GM20431 (cell line): ENCODE results near the gene DNAJB12.

Experiments
- in situ Hi-C: fragments of 300-500 bp; cut with MseI, MboI; formaldehyde crosslinking; loops from one replicate; pipeline ENCODE4 v1.15.0; 2020; ENCODE audit warnings: low sequenced_read_pairs; ENCODE audit not compliant: unreplicated experiment

The DNAJB12 gene

GRCh38 chr10:72355214-72355555, 466 bp upstream of the DNAJB12 start:
- in situ Hi-C loops, result no loop called here

- in situ Hi-C loops, result no loop called here
These were observed 759 bp downstream of the DNAJB12 start for GRCh38 chr10:72353965-72354355.

GRCh38 chr10:72353028-72353964, 1.4 kb downstream of the DNAJB12 start:
- in situ Hi-C loops, result no loop called here

GRCh38 chr10:72351479-72351878, 3.2 kb downstream of the DNAJB12 start:
- in situ Hi-C loops, result no loop called here

GRCh38 chr10:72349438-72349837, 5.3 kb downstream of the DNAJB12 start:
- in situ Hi-C loops, result loop anchor here (10.0 to 25.0 kb wide), 4 partner anchors 112 to 387 kb away; partner anchors contain the start of gene CHST3

- in situ Hi-C loops, result loop anchor here (10.0 to 25.0 kb wide), 4 partner anchors 111 to 386 kb away; partner anchors contain the start of gene CHST3
These were observed 6.4 kb downstream of the DNAJB12 start for GRCh38 chr10:72348282-72348681.

- in situ Hi-C loops, result loop anchor here (10.0 to 25.0 kb wide), 4 partner anchors 109 to 384 kb away; partner anchors contain the start of gene CHST3
These were observed 8.6 kb downstream of the DNAJB12 start for GRCh38 chr10:72346117-72346516.

- in situ Hi-C loops, result loop anchor here (10.0 to 25.0 kb wide), 4 partner anchors 108 to 383 kb away; partner anchors contain the start of gene CHST3
These were observed 9.8 kb downstream of the DNAJB12 start for GRCh38 chr10:72344932-72345331.

GRCh38 chr10:72342911-72343310, 11.8 kb downstream of the DNAJB12 start:
- in situ Hi-C loops, result loop anchor here (10.0 to 25.0 kb wide), 4 partner anchors 106 to 381 kb away; partner anchors contain the start of gene CHST3

- in situ Hi-C loops, result loop anchor here (10.0 to 25.0 kb wide), 4 partner anchors 103 to 378 kb away; partner anchors contain the start of gene CHST3
These were observed 14.0 kb downstream of the DNAJB12 start for GRCh38 chr10:72340510-72341261.

GRCh38 chr10:72338180-72338579, 16.5 kb downstream of the DNAJB12 start:
- in situ Hi-C loops, result loop anchor here (25.0 kb wide), 3 partner anchors 101 to 376 kb away; partner anchors contain the start of gene CHST3

- in situ Hi-C loops, result loop anchor here (25.0 kb wide), 3 partner anchors 100 to 375 kb away; partner anchors contain the start of gene CHST3
These were observed 17.0 kb downstream of the DNAJB12 start for GRCh38 chr10:72337722-72338121.

- in situ Hi-C loops, result loop anchor here (25.0 kb wide), 3 partner anchors 100 to 375 kb away; partner anchors contain the start of gene CHST3
These were observed 17.6 kb downstream of the DNAJB12 start for GRCh38 chr10:72337039-72337629.

- in situ Hi-C loops, result loop anchor here (25.0 kb wide), 3 partner anchors 99 to 374 kb away; partner anchors contain the start of gene CHST3
These were observed 18.3 kb downstream of the DNAJB12 start for GRCh38 chr10:72336259-72337038.

GRCh38 chr10:72335394-72336258, 19.1 kb downstream of the DNAJB12 start:
- in situ Hi-C loops, result loop anchor here (25.0 kb wide), 3 partner anchors 98 to 373 kb away; partner anchors contain the start of gene CHST3

- in situ Hi-C loops, result loop anchor here (25.0 kb wide), 3 partner anchors 98 to 373 kb away; partner anchors contain the start of gene CHST3
These were observed 19.8 kb downstream of the DNAJB12 start for GRCh38 chr10:72334825-72335393.

GRCh38 chr10:72334196-72334824, 20.4 kb downstream of the DNAJB12 start:
- in situ Hi-C loops, result loop anchor here (25.0 kb wide), 3 partner anchors 97 to 372 kb away; partner anchors contain the start of gene CHST3
